HG02840 (cell line): Measurements from ENCODE around the gene CRELD1.
A peak's percentile ranks its signal among the peaks of the same experiment; 100 is the strongest.
"Not testable (repeated sequence)": the region's sequence is repeated elsewhere in the genome, so short reads cannot be mapped to it uniquely, and the experiment has no call there.

Experiments
- ATAC-seq: cut with Tn5 transposase; IDR thresholded peaks from one replicate; pipeline ENCODE4 v1.9.1; 2021; ENCODE audit warnings: mild to moderate bottlenecking, moderate library complexity, moderate number of reproducible peaks; ENCODE audit not compliant: unreplicated experiment, low FRiP score

Gene CRELD1

DNA sequence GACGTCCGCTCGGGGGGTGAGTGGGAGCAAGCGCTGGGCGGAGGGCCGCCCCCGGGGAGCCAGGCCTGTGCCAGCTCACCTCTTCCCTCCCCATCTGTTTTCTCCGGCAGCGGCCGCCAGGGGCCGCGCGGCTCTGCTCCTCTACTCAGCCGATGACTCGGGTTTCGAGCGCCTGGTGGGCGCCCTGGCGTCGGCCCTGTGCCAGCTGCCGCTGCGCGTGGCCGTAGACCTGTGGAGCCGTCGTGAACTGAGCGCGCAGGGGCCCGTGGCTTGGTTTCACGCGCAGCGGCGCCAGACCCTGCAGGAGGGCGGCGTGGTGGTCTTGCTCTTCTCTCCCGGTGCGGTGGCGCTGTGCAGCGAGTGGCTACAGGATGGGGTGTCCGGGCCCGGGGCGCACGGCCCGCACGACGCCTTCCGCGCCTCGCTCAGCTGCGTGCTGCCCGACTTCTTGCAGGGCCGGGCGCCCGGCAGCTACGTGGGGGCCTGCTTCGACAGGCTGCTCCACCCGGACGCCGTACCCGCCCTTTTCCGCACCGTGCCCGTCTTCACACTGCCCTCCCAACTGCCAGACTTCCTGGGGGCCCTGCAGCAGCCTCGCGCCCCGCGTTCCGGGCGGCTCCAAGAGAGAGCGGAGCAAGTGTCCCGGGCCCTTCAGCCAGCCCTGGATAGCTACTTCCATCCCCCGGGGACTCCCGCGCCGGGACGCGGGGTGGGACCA, 632 bp upstream of the CRELD1 start:
- ATAC-seq = peak; percentile 49

DNA sequence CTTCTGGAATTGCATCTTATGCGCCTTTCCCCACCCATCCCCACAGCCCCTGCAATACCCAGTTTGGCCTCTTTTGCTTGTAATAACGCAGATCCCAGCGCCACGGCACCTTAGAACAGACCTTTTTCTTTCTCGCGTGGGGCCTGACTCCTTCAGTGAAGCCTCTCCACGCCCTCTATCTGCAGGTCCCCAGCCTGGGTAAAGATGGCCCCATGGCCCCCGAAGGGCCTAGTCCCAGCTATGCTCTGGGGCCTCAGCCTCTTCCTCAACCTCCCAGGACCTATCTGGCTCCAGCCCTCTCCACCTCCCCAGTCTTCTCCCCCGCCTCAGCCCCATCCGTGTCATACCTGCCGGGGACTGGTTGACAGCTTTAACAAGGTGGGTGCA, 594 bp downstream of the CRELD1 start:
- no peak for ATAC-seq

DNA sequence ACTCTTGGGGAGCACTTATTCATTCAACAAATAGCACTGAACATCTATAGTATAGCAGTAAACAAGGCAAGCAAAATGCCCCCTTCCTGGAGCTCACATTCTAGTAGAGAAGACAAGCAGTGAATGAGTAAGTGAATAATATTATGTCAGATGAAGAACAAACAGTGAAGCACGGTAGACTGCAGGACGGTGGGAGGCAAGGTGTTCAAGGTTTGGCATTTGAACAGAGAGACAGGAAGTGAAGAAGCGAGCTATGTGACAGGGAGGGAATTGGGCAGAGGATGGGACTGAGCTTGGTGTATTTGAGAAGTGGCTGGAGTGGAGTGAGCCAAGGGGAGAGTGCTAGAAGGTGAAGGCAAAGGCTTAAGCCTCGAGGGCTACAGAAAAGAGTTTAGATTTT, 1.4 kb downstream of the CRELD1 start:
- no peak for ATAC-seq

GRCh38 chr3:9935966-9936510, 2.4 kb downstream of the CRELD1 start:
- ATAC-seq = no peak

GRCh38 chr3:9937486-9938238, 4.0 kb downstream of the CRELD1 start:
- ATAC-seq = no peak

- ATAC-seq = no peak
Measured at GRCh38 chr3:9938966-9939365, 5.3 kb downstream of the CRELD1 start.

DNA sequence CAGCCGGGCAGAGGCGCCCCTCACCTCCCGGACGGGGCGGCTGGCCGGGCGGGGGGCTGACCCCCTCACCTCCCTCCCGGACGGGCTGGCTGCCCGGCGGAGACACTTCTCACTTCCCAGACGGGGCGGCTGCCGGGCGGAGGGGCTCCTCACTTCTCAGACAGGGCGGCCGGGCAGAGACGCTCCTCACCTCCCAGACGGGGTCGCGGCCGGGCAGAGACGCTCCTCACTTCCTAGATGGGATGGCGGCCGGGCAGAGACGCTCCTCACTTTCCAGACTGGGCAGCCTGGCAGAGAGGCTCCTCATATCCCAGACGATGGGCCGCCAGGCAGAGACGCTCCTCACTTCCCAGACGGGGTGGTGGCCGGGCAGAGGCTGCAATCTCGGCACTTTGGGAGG, 6.3 kb downstream of the CRELD1 start:
- not testable (repeated sequence) for ATAC-seq

DNA sequence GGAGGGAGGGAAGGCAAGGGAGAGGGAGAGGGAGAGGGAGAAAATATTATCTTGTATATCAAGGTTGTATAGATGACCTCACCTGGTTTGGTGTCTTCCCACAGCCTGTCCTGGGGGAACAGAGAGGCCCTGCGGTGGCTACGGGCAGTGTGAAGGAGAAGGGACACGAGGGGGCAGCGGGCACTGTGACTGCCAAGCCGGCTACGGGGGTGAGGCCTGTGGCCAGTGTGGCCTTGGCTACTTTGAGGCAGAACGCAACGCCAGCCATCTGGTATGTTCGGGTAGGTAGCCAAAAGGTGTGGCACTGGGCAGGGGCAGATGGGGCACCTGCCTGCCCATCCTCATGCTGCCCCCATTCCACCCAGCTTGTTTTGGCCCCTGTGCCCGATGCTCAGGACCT, 7.1 kb downstream of the CRELD1 start:
- ATAC-seq = no peak

DNA sequence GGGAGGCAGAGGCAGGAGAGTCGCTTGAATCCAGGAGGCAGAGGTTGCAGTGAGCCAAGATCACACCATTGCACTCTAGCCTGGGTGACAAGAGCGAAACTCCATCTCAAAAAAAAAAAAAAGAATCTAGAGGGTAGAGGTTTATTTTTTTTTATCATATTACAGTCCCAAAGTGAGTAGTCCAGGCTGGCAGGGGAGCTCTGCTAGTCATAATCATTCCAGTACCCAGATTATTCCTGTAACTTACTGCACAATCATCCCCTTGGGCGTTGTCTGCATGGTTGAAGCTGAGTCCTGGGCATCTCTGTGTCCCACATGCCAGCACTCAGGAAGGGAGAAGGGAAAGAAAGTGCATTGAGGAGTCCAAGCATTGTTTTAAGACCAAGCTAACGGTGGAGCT, 8.5 kb downstream of the CRELD1 start:
- ATAC-seq = no peak

DNA sequence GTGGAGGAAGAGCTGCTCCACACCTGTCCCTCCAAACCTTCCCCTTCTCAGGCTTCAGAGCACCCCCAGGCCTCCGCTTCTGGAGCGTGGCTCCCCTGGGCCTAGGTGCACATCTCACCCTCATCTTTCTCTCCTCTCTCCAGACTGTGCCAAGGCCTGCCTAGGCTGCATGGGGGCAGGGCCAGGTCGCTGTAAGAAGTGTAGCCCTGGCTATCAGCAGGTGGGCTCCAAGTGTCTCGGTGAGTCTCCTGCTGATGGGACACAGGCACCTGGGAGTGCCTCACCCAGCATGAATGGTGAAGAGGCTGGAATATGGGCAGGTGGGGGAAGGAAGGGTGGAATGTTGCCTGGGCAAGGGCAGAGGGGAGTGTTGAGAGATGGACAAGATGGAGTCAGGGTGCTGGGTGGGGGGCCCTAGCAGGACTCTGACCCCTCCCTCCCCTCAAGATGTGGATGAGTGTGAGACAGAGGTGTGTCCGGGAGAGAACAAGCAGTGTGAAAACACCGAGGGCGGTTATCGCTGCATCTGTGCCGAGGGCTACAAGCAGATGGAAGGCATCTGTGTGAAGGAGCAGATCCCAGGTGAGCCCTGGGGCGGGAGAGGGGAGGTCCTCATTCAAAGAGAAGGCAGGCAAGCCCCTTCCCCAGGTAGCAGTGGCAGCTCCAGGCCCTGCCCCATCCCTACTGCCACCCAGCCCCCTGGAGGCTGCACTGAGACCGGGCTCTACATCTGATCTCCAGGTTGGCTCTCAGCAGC, 9.5 kb downstream of the CRELD1 start:
- no peak for ATAC-seq

DNA sequence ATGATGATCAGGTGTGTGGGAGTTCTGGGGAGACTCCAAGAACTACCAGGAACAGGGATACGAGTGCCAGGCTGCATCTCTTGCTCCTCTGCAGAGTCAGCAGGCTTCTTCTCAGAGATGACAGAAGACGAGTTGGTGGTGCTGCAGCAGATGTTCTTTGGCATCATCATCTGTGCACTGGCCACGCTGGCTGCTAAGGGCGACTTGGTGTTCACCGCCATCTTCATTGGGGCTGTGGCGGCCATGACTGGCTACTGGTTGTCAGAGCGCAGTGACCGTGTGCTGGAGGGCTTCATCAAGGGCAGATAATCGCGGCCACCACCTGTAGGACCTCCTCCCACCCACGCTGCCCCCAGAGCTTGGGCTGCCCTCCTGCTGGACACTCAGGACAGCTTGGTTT, 10.6 kb downstream of the CRELD1 start:
- ATAC-seq = no peak

DNA sequence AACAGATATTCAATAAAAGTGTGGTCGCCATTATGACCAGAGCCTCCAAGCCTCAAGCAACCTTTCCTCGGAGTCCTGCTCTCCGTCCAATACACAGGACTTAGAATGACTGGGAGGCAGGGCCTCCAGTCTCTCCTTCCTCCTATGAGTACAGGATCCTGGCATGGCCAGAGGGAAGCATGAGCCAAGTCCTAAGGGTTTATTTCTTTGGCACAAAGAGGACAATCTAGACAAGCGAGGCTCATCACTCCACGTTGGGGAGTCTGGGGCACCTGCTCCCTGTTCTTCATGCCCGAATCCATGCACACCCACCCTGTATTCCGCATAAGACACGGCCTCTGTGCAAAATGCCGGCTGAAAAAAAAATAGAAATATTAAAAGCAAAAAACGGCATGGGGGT, 11.7 kb downstream of the CRELD1 start:
- ATAC-seq = no peak

GRCh38 chr3:9946112-9947024, 12.7 kb downstream of the CRELD1 start:
- ATAC-seq = no peak

DNA sequence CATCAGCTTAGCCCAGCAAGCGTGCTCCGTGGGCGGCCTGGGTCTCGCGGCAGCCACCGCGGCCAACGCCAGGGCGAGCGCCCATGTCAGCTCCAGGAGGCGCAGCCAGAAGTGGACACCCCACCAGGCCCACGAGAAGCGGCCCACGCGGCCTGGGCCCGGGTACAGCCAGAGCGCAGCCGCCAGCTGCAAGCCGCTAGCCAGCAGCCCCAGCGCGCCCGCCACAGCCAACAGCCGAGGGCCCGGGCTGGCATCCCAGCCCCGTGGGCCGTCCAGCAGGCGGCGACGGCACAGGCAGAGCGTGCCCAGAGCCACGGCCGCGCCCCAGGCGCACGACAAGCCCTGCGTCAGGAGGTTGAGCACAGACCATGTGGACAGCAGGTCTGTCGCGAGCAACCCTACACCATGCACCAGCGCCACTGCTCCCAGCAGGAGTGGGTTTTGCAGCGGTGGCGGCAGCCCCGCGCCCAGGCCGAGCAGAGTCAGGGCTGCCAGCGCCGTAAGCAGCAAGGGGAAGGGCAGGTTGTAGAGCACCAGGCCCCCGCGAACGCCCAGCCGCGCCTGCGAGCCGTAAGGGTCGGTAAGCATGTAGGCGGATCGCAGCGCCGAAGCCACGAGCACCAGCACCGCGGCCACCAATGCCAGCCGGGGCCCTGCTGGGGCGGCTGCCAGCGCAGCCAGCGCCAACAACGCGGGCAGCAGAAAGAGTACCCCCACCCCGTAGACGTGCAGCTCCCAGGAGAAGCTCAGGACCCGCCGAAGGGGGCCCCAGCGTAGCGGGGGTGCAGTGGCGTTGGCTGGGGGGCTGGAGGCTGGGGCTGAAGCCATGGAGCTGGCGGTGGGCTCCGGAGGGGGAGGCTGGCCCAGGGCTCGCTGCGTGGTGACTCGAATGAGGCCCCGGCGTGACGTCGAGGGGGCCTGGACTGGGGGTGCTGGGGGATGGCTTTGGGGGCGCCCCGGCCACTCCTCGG, 13.7 kb downstream of the CRELD1 start:
- ATAC-seq = no peak

GRCh38 chr3:9948586-9948985, 15.0 kb downstream of the CRELD1 start:
- ATAC-seq = no peak

DNA sequence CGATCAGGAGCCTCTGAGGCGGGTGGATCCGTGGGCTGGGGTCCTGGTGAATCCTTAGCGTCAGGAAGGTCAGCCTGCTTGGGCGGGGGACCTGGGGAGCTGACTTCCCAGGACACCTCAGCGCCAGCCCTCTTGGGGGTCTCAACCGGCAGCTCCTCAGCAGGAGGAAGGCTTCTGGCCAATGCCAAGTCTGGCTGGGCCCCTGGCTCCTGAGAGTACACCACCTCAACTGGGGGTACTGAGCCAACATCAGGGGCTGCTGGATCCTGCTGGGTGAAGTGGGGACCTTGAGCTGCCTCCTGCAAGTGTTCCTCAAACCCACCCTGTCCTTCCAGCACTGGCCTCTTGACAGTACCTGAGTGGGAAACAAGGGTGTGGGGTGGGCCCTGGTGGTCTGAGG, 15.5 kb downstream of the CRELD1 start:
- ATAC-seq = no peak

DNA sequence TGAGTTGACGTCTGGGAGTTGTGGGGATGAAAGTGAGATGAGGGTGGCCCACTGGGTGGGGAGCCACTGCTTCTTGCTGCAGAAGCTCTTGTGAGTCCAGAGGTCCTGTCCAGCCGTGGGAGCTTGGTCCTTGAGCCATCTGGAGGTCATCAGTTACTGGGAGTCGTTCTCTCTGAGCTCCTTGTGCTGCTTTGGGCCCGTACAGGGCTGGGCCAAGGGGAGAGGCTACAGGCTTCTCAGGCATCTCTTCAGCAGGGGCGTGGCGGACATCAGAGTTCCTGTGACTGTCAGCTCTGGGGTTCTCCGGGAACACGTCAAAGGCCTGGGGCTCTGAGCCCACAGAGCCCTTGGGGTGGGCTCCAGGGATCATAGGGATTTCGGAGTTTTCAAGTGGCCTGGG, 16.0 kb downstream of the CRELD1 start:
- ATAC-seq = no peak

DNA sequence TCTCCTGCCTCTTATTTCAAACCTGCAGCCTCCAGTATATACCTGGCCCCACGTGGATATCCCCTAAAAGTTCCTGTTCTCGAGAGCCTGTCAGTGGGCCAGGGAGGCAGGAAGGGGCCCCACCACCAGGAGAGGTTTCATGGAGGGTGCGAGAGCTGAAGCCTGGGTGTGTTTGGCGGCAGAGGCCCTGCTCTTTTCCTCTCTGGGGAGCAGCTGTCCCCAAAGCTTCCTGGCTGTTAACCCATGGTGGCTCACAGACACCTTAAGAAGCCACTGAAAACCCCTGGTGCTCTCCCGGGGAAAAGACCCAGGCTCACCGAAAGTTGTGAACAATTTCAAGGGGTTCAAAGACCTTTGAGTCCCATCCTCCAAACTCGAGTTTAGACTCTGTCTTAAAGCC, 17.5 kb downstream of the CRELD1 start:
- no peak for ATAC-seq

DNA sequence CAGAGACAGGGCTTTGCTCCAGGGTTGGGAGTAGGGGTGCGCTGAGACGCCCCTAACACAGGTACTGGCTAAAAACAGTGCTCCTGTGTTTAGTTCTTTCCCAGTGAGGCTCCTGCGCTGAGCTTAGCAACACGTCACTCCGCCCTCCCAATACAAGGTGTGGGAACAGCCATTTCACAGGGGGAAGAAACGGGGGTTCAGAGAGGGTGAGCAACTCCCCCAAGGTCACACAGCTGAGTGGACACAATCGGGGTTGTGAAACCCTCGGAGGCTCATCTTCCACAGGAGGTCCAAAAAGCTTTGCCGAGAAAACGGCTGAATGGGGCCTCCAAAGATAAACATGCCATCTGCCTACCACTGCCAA, 17.9 kb downstream of the CRELD1 start:
- no peak for ATAC-seq
